Neural progenitor cell (in vitro differentiated cells): Measurements from ENCODE around the gene TENM3.

Experiments used
- EZH2phosphoT487 ChIP-seq: fragments of 200-600 bp; sonication (generic); IDR thresholded peaks from 2 replicates; pipeline ENCODE4 v1.6.1; 2017; ENCODE audit warnings: antibody characterized with exemption
- TF ChIP-seq, protein P1 (sequence below): fragments of 200-600 bp; sonication (generic); IDR thresholded peaks from 2 replicates; pipeline ENCODE4 v1.5.1; 2017; ENCODE audit warnings: antibody characterized with exemption, mild to moderate bottlenecking

DNA sequence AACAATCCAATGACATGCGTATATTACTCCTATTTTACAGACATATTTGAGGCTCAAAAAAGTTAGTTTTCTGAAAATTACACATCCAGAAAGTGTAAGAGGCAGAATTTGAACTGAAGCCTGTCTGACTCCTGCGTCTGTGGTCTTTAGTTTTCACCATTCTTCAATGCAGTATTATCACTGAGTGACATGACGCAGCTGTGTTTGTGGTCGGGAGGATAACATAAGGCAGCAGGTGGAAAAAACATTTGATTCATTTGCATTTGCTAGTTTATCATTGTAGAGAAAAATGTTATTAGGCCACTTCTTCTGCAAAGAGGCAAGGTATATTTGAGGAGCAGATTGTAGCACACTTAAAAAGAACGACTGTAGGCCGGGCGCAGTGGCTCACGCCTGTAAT lies 186.7 kb downstream of the TENM3 start:
- TF ChIP-seq, protein P1, sequence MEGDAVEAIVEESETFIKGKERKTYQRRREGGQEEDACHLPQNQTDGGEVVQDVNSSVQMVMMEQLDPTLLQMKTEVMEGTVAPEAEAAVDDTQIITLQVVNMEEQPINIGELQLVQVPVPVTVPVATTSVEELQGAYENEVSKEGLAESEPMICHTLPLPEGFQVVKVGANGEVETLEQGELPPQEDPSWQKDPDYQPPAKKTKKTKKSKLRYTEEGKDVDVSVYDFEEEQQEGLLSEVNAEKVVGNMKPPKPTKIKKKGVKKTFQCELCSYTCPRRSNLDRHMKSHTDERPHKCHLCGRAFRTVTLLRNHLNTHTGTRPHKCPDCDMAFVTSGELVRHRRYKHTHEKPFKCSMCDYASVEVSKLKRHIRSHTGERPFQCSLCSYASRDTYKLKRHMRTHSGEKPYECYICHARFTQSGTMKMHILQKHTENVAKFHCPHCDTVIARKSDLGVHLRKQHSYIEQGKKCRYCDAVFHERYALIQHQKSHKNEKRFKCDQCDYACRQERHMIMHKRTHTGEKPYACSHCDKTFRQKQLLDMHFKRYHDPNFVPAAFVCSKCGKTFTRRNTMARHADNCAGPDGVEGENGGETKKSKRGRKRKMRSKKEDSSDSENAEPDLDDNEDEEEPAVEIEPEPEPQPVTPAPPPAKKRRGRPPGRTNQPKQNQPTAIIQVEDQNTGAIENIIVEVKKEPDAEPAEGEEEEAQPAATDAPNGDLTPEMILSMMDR, result no peak
- no peak for TF ChIP-seq EZH2phosphoT487
